ENCODE results near the gene FEM1B. TPM values are rescaled to one million over a fixed set of nuclear protein-coding genes. Genes with fewer than 3 reads are reported as not detected.
A peak's percentile ranks its signal among the peaks of the same experiment; 100 is the strongest.

Gene FEM1B
- polyA plus RNA-seq, 2 of the 4 experiments (the other 2 are of a cell fraction) = 19.5 to 59.1 TPM

DNA sequence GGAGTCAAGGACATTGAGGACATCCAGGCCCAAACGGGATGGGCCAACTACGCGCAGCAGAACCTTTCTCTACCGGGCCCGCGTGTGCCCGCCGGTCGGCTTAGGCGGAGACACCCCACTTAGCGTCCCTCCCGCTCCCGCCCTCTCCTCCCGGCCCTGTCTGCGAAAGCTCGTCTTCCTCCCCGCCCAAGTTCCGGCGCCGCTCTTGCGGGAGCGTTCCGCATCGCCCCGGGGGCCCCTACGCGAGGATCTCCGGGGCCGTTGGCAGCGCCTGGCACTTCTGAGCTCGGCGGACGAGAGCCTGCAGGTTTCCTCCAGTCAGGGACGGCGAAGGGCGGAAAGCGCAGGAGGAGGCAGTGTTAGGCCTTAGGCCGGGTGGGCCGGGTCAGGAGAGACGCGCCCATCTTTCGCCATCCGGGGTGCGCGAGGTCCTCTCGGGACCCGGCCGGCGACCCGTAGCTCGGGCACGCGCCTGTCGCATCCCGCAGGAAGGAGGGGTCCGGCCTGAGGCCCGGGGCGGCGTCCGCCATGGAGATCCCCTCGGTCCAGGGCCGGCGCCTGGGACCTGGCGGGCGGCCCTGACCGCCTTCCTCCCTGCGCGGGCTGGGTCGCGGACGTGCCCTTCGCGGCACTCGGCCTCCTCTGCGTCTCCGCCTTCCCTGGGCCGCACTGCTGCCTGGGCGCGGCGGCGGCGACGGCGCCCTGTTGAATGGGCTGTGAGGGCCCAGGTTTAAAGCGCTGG is at the start of gene FEM1B (continued):
- TF ChIP-seq ELK1 (IDR thresholded peaks at IDR 0.05; ENCODE audit: low read depth, low read length) (no peak), HOXB5 (CRISPR knock-in tag; IDR thresholded peaks at IDR 0.05) (no peak), JUN (IDR thresholded peaks at IDR 0.05) (peak; percentile 95 to 98), MAZ (IDR thresholded peaks at IDR 0.05; ENCODE audit: borderline replicate concordance, low read depth, low read length) (no peak; the same call in 1 of the 2 replicates), MAFK (IDR thresholded peaks at IDR 0.05; ENCODE audit: partially characterized antibody) (no peak), ATOH8 (CRISPR knock-in tag; IDR thresholded peaks at IDR 0.05; ENCODE audit: low read depth) (peak; percentile 70; the same call in 1 of the 2 replicates), HOXA7 (CRISPR knock-in tag; IDR thresholded peaks at IDR 0.05) (no peak), BCL3 (IDR thresholded peaks at IDR 0.05) (peak; percentile 96), CBX2 (IDR thresholded peaks at IDR 0.05; ENCODE audit: borderline replicate concordance, low read depth) (no peak), PHF8 (IDR thresholded peaks at IDR 0.05; ENCODE audit: borderline replicate concordance, low read depth) (peak; percentile 75), TP53 (CRISPR knock-in tag; IDR thresholded peaks at IDR 0.05) (peak; percentile 18; the same call in 1 of the 2 replicates), POLR2AphosphoS2 (conservative IDR thresholded peaks at IDR 0.05; ENCODE audit: low read length) (no peak), NFE2L2 (conservative IDR thresholded peaks at IDR 0.05; ENCODE audit: low read length) (no peak)
- TF ChIP-seq, protein P1, sequence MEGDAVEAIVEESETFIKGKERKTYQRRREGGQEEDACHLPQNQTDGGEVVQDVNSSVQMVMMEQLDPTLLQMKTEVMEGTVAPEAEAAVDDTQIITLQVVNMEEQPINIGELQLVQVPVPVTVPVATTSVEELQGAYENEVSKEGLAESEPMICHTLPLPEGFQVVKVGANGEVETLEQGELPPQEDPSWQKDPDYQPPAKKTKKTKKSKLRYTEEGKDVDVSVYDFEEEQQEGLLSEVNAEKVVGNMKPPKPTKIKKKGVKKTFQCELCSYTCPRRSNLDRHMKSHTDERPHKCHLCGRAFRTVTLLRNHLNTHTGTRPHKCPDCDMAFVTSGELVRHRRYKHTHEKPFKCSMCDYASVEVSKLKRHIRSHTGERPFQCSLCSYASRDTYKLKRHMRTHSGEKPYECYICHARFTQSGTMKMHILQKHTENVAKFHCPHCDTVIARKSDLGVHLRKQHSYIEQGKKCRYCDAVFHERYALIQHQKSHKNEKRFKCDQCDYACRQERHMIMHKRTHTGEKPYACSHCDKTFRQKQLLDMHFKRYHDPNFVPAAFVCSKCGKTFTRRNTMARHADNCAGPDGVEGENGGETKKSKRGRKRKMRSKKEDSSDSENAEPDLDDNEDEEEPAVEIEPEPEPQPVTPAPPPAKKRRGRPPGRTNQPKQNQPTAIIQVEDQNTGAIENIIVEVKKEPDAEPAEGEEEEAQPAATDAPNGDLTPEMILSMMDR (IDR thresholded peaks at IDR 0.05) = peak; percentile 37; the same call in 2 of the 3 replicates
- TF ChIP-seq, protein P2, sequence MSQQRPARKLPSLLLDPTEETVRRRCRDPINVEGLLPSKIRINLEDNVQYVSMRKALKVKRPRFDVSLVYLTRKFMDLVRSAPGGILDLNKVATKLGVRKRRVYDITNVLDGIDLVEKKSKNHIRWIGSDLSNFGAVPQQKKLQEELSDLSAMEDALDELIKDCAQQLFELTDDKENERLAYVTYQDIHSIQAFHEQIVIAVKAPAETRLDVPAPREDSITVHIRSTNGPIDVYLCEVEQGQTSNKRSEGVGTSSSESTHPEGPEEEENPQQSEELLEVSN (IDR thresholded peaks at IDR 0.05; ENCODE audit: borderline replicate concordance, low read depth) = peak; percentile 45

- Histone ChIP-seq H3K4me1 (peaks cover 25% of the 10 kb centered on the region), H3K9me3 (no peaks in the 10 kb centered on the region), H3K27ac (peak overlapping the region; percentile 94 to 96), H3K4me2 (peak overlapping the region; percentile 80), H3K4me3 (peak overlapping the region; percentile 67)
- ChIA-PET POLR2A (interaction anchor here (0.6 to 2.7 kb wide), 2 partner anchors 49 to 163 kb away, joined by 6 to 12 read pairs; partner anchors contain the start of gene FEM1B), CTCF (interaction anchor here (1.3 to 2.1 kb wide), 4 partner anchors 10 to 78 kb away, joined by 4 to 8 read pairs (median 6); no protein-coding TSS in a partner anchor)
- peak; percentile 2 to 13; a peak in 3 of 6 replicates for ATAC-seq
- FAIRE-seq = no peak
- 45% methylated on average over 25 of the region's 25 CpGs for WGBS (ENCODE audit: missing lambda C conversion rate)
- peak; percentile 99 for TF ChIP-seq ZFP36 (IDR thresholded peaks at IDR 0.05; ENCODE audit: borderline replicate concordance, partially characterized antibody)
- TF ChIP-seq RFX5 (IDR thresholded peaks at IDR 0.05) = no peak
- peak in 1 of 2 experiments; percentile 26 for DNase-seq (ENCODE audit: low read depth in 1 of 2, low spot score in 1 of 2)
Measured at GRCh38 chr15:68228143-68228970, 49.2 kb upstream of the FEM1B start.
